ENCODE measurements around the gene TFAP2C.

Gene TFAP2C
- total RNA-seq, result 0 reads per million in 2 experiments

DNA sequence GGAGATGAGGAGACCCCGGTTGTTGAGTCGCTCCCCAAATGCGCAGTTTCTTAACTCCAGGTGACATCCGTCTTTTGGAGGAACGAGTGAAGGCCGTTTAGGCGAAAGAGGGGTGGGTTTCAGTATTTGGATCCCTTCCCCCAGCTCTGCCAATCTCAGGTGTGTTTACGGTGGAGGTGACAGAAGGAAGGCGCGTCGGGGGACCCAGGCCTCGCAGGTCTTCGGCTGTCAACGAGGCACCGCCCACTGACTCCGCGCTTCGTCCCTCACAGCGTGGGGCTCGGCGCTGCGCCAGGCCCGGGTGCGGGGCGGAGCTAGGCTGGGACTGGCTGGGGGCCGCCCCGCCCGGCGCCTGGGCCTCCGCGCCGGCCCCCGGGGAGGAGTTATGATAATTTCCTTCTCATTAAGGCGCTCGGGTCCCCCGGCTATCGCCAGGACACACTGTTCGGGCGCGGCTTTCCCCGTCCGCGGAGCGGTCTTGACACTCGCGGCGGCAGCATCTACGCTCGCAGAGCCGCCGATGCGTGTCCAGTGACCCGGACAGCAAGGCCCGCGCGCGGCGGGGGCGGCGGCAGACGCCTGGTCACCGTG, at the start of gene TFAP2C:
Gene TFAP2C, plus strand, starts transcription at position 434 of the 591 bp plus-strand sequence. CDS start 239 bp downstream, outside the sequence.
- DNase-seq (ENCODE audit: low read depth), result no peak

DNA sequence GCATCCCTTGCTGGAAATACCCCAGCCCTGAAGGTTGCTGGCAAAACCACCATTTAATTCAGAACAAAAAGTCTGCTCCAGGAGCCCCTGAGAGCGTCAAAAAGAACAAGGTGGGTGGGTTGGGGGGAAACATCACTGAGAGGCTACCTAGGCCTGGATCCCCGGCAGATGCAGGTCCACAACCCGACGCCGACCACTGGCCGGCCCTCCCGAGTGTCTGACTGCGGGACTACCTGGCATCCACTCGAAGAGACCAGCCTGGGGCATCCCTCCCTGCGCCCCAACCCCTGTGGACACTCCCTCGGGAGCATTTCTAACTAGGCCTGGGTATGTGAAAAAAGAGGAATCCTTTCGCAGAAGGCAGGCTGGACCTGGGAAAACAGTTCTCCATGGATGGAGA, 48.9 kb upstream of the TFAP2C start:
- DNase-seq (ENCODE audit: low read depth), result no peak

- no peak for DNase-seq (ENCODE audit: low read depth)
These were observed 47.4 kb upstream of the TFAP2C start for GRCh38 chr20:56581701-56582100.

GRCh38 chr20:56582542-56582941, 46.6 kb upstream of the TFAP2C start:
- no peak for DNase-seq (ENCODE audit: low read depth)

- no peak for DNase-seq (ENCODE audit: low read depth)
These were observed 44.2 kb upstream of the TFAP2C start for GRCh38 chr20:56584916-56585315.

DNA sequence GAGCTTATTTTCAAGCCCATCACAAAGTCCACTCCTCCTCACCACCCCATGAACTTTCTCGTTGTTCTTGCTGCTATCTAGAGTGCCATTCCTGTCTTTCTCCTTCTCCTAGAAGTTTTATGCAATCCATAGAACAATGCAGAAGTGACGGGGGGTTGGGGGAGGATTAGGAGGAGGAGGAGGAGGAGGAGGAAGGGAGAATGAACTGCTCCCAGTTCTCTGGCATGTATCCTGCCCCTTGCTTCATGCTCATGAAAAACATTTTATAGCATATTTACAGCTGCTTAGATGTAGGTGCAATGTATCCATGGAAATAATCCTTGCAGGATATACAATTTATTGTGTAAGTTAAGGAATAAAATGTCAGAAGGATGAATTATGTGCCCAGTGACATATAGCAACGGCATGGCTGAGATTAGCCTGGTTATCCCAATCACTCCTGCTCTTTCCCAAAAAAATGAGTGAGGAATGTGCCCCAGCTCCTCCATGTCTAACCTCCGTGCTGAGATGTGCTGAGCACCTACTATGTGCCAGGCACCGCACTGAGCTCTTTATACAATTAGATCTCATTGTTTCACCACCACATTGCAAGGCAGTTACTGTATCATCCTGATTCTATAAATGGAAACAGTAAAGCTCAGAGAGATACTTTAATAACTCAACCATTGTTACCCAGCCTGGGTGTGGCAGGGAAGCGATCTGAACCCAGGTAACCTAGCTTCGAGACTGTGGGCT, 41.6 kb upstream of the TFAP2C start:
- DNase-seq (ENCODE audit: low read depth), result no peak

DNA sequence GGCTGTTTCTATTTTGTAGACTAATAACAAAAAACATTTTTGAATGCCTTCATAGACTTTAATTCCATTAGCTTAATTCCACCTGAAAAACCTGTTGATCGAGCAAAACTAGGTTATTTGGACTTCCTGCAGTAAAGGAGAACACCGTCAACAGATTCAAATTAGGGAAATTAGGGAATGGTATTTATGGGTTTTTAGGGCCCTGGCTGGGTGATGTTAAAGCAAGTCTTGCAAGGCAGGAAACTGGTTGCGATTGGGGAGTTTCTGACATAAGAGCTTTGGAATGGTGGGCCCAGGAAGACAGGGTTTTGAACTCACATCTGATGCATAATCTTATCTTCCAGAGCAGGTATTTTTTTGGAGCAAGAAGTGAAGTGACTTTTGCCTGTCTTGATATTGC, 40.1 kb upstream of the TFAP2C start:
- no peak for DNase-seq (ENCODE audit: low read depth)

GRCh38 chr20:56589633-56590032, 39.5 kb upstream of the TFAP2C start:
- no peak for DNase-seq (ENCODE audit: low read depth)

- DNase-seq (ENCODE audit: low read depth), result no peak
These were observed 38.2 kb upstream of the TFAP2C start for GRCh38 chr20:56590888-56591287.

- no peak for DNase-seq (ENCODE audit: low read depth)
These were observed 36.9 kb upstream of the TFAP2C start for GRCh38 chr20:56592211-56592610.

- no peak for DNase-seq (ENCODE audit: low read depth)
These were observed 36.3 kb upstream of the TFAP2C start for GRCh38 chr20:56592817-56593216.

- DNase-seq (ENCODE audit: low read depth), result no peak
These were observed 33.2 kb upstream of the TFAP2C start for GRCh38 chr20:56595746-56596475.

DNA sequence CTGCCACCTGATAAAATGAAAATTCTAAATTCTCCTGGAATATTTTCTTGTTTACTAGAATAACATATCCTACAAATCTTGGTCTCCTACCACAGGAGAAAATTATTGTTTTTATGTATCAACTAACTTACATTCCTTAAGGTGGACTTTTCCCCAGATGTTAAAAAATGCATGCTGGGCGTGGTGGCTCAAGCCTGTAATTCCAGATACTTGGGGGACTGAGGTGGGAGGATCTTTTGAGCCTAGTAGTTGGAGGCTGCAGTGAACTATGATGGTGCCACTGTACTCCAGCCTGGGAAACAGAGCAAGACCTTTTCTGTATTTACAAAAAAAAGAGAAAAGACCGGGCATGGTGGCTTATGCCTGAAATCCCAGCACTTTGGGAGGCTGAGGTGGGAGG, 27.9 kb upstream of the TFAP2C start:
- DNase-seq (ENCODE audit: low read depth), result no peak

GRCh38 chr20:56604673-56605072, 24.4 kb upstream of the TFAP2C start:
- DNase-seq (ENCODE audit: low read depth), result no peak

DNA sequence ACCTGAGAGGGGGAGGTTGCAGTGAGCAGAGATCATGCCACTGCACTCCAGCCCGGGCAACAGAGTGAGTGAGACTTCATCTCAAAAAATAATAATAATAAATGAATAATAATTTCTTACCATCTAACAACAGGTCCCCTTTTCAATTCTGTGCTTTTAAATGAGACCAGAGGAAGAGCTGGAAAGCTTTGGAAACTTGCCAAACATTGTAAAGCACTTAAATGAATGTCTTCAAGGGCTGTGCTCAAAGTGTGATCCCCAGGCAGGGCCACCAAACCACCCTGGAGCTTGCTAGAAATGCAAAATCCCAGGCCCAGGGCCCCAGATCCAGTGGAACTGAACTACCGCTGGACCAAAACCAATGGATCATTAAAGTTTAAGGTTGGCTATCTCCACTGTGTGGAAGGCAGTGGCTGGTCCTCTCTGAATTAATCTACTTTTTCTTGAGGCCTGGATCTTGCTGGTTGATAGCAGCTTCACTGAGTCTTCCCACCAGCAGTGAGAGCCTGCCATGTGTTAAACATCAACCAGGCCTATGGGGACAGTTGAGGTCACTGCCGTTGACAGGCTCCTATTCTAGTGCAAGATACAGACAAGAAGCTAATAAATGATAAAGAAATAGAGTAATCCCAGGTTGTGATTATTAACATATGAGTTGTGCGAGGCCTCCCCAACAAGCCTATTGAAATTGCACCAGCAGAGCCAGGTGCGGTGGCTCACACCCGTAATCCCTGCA, 23.7 kb upstream of the TFAP2C start:
- no peak for DNase-seq (ENCODE audit: low read depth)

DNA sequence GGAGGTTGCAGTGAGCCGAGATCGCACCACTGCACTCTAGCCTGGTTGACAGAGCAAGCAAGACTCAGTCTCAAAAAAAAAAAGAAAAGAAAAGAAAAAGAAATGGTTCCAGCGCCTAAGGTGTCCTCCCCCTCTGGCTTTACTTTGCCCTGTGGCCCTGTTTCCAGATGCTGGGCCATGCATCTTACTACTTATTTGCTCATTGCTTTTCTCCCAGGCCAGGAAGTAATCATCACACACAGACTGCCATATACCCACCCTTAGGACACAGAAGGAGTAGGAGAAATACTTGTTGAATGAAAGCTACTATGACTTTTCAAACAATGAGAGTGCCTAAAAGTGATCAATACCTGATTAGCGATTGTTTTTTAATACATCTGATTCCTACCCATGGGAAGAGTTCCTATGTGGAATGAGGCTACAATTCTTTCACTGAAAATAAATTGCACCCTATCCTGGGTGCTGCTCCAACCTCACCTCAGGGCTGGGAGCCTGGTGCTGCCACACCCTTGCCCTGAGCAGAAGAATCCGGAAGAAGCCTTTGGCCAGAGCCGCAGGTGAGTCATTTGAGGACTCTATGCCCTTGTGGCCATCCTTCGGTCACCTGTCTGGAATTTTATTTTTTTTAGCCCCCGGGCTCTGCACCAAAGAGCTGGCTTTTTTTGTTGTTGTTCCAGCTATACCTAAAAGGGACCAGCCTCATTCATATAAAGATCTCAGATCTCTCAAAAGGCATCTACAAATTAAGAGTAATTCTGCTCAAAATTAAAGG, 22.7 kb upstream of the TFAP2C start:
- no peak for DNase-seq (ENCODE audit: low read depth)

- no peak for DNase-seq (ENCODE audit: low read depth)
These were observed 21.9 kb upstream of the TFAP2C start for GRCh38 chr20:56607061-56607704.

GRCh38 chr20:56608376-56608775, 20.7 kb upstream of the TFAP2C start:
- DNase-seq (ENCODE audit: low read depth), result no peak

DNA sequence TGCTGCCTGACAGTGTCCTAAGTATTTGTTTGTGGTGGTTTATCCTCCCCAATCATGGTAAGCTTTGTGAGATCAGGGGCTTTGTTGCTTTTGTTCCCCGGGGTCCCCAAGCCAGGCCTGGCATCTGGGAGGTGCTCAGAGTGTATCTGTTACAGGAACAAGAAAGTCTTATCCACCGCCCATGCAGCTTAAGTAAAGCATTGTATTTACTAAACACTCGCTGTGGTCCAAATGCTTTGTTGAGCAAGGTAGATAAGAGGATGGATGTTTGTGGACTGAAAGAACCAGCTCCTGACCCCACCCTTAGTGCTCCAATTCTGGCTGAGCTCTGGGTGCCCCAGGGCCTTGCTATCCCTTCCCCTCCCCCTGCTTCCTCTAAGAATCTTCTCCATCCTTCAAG, 19.8 kb upstream of the TFAP2C start:
- no peak for DNase-seq (ENCODE audit: low read depth)

GRCh38 chr20:56610098-56610497, 19.0 kb upstream of the TFAP2C start:
- no peak for DNase-seq (ENCODE audit: low read depth)

DNA sequence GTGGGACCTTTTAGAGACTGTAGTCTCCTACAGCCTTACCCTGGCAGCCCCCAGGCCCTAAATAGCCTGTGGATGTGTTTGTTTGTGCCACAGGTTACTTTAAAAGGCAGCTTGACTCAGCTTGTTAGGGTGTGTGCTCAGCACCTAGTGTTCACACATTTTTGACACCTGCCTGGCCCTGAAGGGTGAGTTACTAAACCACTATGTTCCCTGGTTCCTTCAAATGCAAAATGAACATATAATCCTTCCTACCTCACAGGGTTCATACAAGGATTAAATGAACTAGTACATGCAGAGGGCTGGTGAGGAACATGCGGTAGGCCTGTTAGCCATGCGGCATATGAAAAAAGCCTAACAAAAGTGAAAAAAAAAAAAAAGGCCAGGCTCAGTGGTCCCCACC, 14.9 kb upstream of the TFAP2C start:
- no peak for DNase-seq (ENCODE audit: low read depth)
